IMR-90 (cell line): ENCODE results near the gene DNAJC6. TPM values are rescaled to one million over a fixed set of nuclear protein-coding genes. Genes with fewer than 3 reads are reported as not detected.
A peak's percentile ranks its signal among the peaks of the same experiment; 100 is the strongest.

ENCODE experiments used
- ATAC-seq: fragments of 200-7000 bp; cut with Tn5 transposase; 2 replicates; pipeline ENCODE4 v1.9.1; 2020; ENCODE audit warnings: low read depth, mild to moderate bottlenecking, moderate library complexity
- BruUV-seq: library from RNA; stranded (reverse); fragments of 400-500 nt; replicated peaks from 2 replicates; lab custom pipeline; 2021; lab: Mats Ljungman, UMichigan
- CTCF ChIA-PET: fragments of 300-600 bp; formaldehyde crosslinking; extraction: SDS; loops from one replicate; lab custom pipeline; 2021; ENCODE audit warnings: antibody characterized with exemption; lab: Yijun Ruan, JAX
- POLR2A ChIA-PET: fragments of 300-600 bp; sonication (Branson Sonifier 250); formaldehyde crosslinking; loops from one replicate; lab custom pipeline; 2022; ENCODE audit warnings: antibody characterized with exemption; ENCODE audit not compliant: unreplicated experiment; lab: Charles Lee
- DNase-seq: peaks from one replicate; pipeline ENCODE4 v3.0.0; 2013
- H2AFZ ChIP-seq: replicated peaks from 2 replicates; pipeline ENCODE3; 2013; ENCODE audit warnings: low read length, mild to moderate bottlenecking; ENCODE audit not compliant: poor library complexity
- H2AK5ac ChIP-seq: 2 replicates; pipeline ENCODE4 v1.6.1; 2013; ENCODE audit warnings: low read depth, low read length, inconsistent platforms
- H2AK9ac ChIP-seq: replicated peaks from 2 replicates; pipeline ENCODE3; 2013; ENCODE audit warnings: mild to moderate bottlenecking, low read depth, low read length, moderate library complexity; ENCODE audit not compliant: poor library complexity
- H2BK120ac ChIP-seq: 2 replicates; pipeline ENCODE4 v1.6.1; 2013; ENCODE audit warnings: low read depth, low read length, inconsistent platforms
- H2BK15ac ChIP-seq: 3 replicates; pipeline ENCODE4 v1.6.1; 2013; ENCODE audit warnings: low read depth, low read length, inconsistent platforms
- H2BK20ac ChIP-seq: 2 replicates; pipeline ENCODE4 v1.6.1; 2013; ENCODE audit warnings: low read depth, mild to moderate bottlenecking, inconsistent platforms, low read length, moderate library complexity
- H2BK5ac ChIP-seq: 2 replicates; pipeline ENCODE4 v1.6.1; 2013; ENCODE audit warnings: mild to moderate bottlenecking, low read depth, low read length, inconsistent platforms; ENCODE audit not compliant: poor library complexity, severe bottlenecking
- H3K14ac ChIP-seq: replicated peaks from 2 replicates; pipeline ENCODE4 v1.6.1; 2013; ENCODE audit warnings: low read depth, low read length, inconsistent platforms
- H3K18ac ChIP-seq: 2 replicates; pipeline ENCODE4 v1.6.1; 2013; ENCODE audit warnings: low read depth, low read length, control low read depth
- H3K23ac ChIP-seq: 2 replicates; pipeline ENCODE4 v1.6.1; 2013; ENCODE audit warnings: low read depth, low read length, inconsistent platforms
- H3K27ac ChIP-seq: 2 replicates; pipeline ENCODE4 v1.5.1; 2013; ENCODE audit warnings: mild to moderate bottlenecking, control low read depth, low read length; ENCODE audit not compliant: insufficient read depth
- H3K27me3 ChIP-seq: 2 replicates; pipeline ENCODE4 v1.6.1; 2013; ENCODE audit warnings: low read length; ENCODE audit not compliant: control insufficient read depth, insufficient read depth
- H3K36me3 ChIP-seq: 2 replicates; pipeline ENCODE4 v1.6.1; 2013; ENCODE audit warnings: low read length, mixed read lengths; ENCODE audit not compliant: control insufficient read depth, insufficient read depth
- H3K4ac ChIP-seq: 2 replicates; pipeline ENCODE4 v1.6.1; 2013; ENCODE audit warnings: low read depth, low read length, inconsistent platforms
- H3K4me1 ChIP-seq: 2 replicates; pipeline ENCODE4 v1.6.1; 2013; ENCODE audit warnings: low read length, mixed read lengths; ENCODE audit not compliant: control insufficient read depth, insufficient read depth
- H3K4me2 ChIP-seq: 2 replicates; pipeline ENCODE4 v1.6.1; 2013; ENCODE audit warnings: low read depth, mild to moderate bottlenecking, control low read depth, low read length, moderate library complexity
- H3K4me3 ChIP-seq: 2 replicates; pipeline ENCODE4 v1.5.1; 2013; ENCODE audit warnings: low read depth, mild to moderate bottlenecking, control low read depth, low read length, moderate library complexity; ENCODE audit not compliant: insufficient read depth
- H3K56ac ChIP-seq: 2 replicates; pipeline ENCODE4 v1.6.1; 2013; ENCODE audit warnings: low read length, inconsistent platforms; ENCODE audit not compliant: insufficient read depth; ENCODE audit errors: extremely low read depth
- H3K79me1 ChIP-seq, 2 experiments: 2 replicates each; pipeline ENCODE4 v1.6.1; 2013; ENCODE audit warnings: low read length in 2 of 2, inconsistent platforms in 1 of 2, low read depth in 1 of 2
- H3K9ac ChIP-seq: 2 replicates; pipeline ENCODE4 v1.6.1; 2013; ENCODE audit warnings: low read depth, low read length, control low read depth
- H3K9me1 ChIP-seq: 2 replicates; pipeline ENCODE4 v1.6.1; 2013; ENCODE audit warnings: low read length, inconsistent platforms; ENCODE audit not compliant: insufficient read depth
- H3K9me3 ChIP-seq: 2 replicates; pipeline ENCODE4 v1.6.1; 2013; ENCODE audit warnings: low read length; ENCODE audit not compliant: control insufficient read depth, insufficient read depth
- H4K20me1 ChIP-seq: 2 replicates; pipeline ENCODE4 v1.6.1; 2013; ENCODE audit warnings: low read length, inconsistent platforms; ENCODE audit not compliant: insufficient read depth
- H4K5ac ChIP-seq: 2 replicates; pipeline ENCODE4 v1.6.1; 2013; ENCODE audit warnings: mild to moderate bottlenecking, low read depth, low read length, control low read depth
- H4K8ac ChIP-seq, 2 experiments: 2 replicates each; pipeline ENCODE4 v1.6.1; 2013; ENCODE audit warnings: low read depth in 2 of 2, low read length in 2 of 2, control low read depth in 1 of 2, inconsistent platforms in 1 of 2
- H4K91ac ChIP-seq: 2 replicates; pipeline ENCODE4 v1.6.1; 2013; ENCODE audit warnings: low read depth, low read length, inconsistent platforms; ENCODE audit not compliant: insufficient read depth
- ELK1 ChIP-seq: fragments of 150-350 bp; IDR thresholded peaks from 2 replicates; pipeline ENCODE4 v1.6.1; 2016; ENCODE audit warnings: low read depth, mild to moderate bottlenecking, low read length, moderate library complexity, borderline replicate concordance
- MAFK ChIP-seq: IDR thresholded peaks from 2 replicates; pipeline ENCODE4 v1.6.1; 2012; ENCODE audit warnings: low read depth, low read length, improper control_type of control experiment
- NFE2L2 ChIP-seq: fragments of 150-350 bp; IDR thresholded peaks from 2 replicates; pipeline ENCODE4 v1.6.1; 2016; ENCODE audit warnings: low read depth, mild to moderate bottlenecking, low read length
- WGBS, 2 experiments: methylation state at CpG; one replicate each; pipeline versions ENCODE4 v1.1.5 to v1.1.7; 2013; ENCODE audit warnings: missing lambda C conversion rate in 2 of 2; ENCODE audit not compliant: insufficient read length in 1 of 2; ENCODE audit errors: extremely low coverage in 2 of 2; 5-methylcytosine and 5-hydroxymethylcytosine counted together
- dilution Hi-C: fragments of 300-500 bp; cut with HindIII; formaldehyde crosslinking; loops from one replicate; pipeline ENCODE4 v1.14.3; 2018; ENCODE audit warnings: low sequenced_read_pairs; ENCODE audit not compliant: unreplicated experiment
- in situ Hi-C: fragments of 300-500 bp; cut with MboI; formaldehyde crosslinking; loops from 3 replicates; pipeline ENCODE4 v1.14.3; 2019; ENCODE audit warnings: low sequenced_read_pairs, inconsistent platforms, mixed read lengths
- intact Hi-C: fragments of 100-400 bp; cut with micrococcal nuclease; formaldehyde crosslinking; loops from 2 replicates; pipeline ENCODE4 v1.10.0; 2022
- polyA plus RNA-seq, 3 experiments: library from polyadenylated mRNA; depleted of rRNA; stranded (reverse); fragments of >200 nt; gene quantifications; 2 replicates each; pipeline ENCODE4 v1.2.3, GENCODE V29; 2012; ENCODE audit warnings: low replicate concordance in 1 of 3
- total RNA-seq: library from RNA; depleted of rRNA; stranded (reverse); fragments of >200 nt; gene quantifications from 2 replicates; pipeline ENCODE4 v1.2.3, GENCODE V29; 2012

Gene DNAJC6
- total and polyA plus RNA-seq, 2 of the 4 experiments (the other 2 are of a cell fraction) = 0.05 to 0.18 TPM

DNA sequence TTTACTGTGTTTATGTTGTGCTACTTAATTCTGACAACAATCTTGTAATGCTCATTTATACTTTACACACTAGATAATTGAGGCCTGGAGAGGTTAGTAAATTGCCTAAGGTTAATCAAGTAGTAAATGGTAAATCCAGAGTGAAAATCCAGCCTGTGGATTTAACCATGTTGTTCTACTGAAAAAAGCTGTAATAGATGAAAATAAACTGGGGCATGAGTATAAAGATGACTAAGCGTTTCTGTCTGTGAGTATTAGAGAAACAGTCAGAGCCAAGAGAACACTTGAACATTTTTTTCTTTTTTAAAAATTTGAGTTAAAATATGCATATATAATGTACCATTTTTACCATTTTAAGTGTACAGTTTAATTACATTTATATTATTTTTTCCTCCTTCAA is 63.2 kb downstream of the DNAJC6 start:
- H3K9me3 ChIP-seq = no peaks in the 10 kb centered on the region
- H2BK120ac ChIP-seq = no peak overlapping the region
- no peaks in the 10 kb centered on the region for H4K20me1 ChIP-seq
- in situ Hi-C loops (no loop called here), intact Hi-C loops (no loop called here), dilution Hi-C loops (no loop called here)
- WGBS, 2 experiments = no CpG with 5 or more reads among the region's 1 CpG
- no peak overlapping the region for H2AK5ac ChIP-seq
- H3K9ac ChIP-seq = no peak overlapping the region
- no peak overlapping the region for H2BK20ac ChIP-seq
- H4K8ac ChIP-seq = no peak overlapping the region
- no peak overlapping the region for H3K4me2 ChIP-seq
- no peak overlapping the region for H3K23ac ChIP-seq
- no peak overlapping the region for H2AFZ ChIP-seq
- no peak overlapping the region for H2BK5ac ChIP-seq
- H4K91ac ChIP-seq = no peak overlapping the region
- no peak for DNase-seq
- H2AK9ac ChIP-seq = no peak overlapping the region
- no peaks in the 10 kb centered on the region for H3K36me3 ChIP-seq
- H3K18ac ChIP-seq = no peak overlapping the region
- no peaks in the 10 kb centered on the region for H3K27me3 ChIP-seq
- no peak overlapping the region for H3K4me3 ChIP-seq
- peak; percentile 67; the same call in 1 of the 2 replicates for TF ChIP-seq NFE2L2
- TF ChIP-seq ELK1 = no peak
- TF ChIP-seq MAFK = peak; percentile 67
- POLR2A ChIA-PET = no interaction called here
- no peak overlapping the region for H3K27ac ChIP-seq
- 0 out of 2 replicates have a peak, but pooled peaks have one; percentile 24 for ATAC-seq
- H3K79me1 ChIP-seq = no peaks in the 10 kb centered on the region
- H3K4me1 ChIP-seq = no peaks in the 10 kb centered on the region
- BruUV-seq = no TSS peak
- H3K9me1 ChIP-seq = no peaks in the 10 kb centered on the region
- no peak overlapping the region for H3K56ac ChIP-seq
- no peak overlapping the region for H2BK15ac ChIP-seq
- no peak overlapping the region for H3K14ac ChIP-seq
- H3K4ac ChIP-seq = no peak overlapping the region
- CTCF ChIA-PET = no interaction called here
- H4K5ac ChIP-seq = no peak overlapping the region
